IPS DF 6.9 (cell line): ENCODE data around the gene KCNG2.

Experiments used
- DNase-seq: peaks from one replicate; pipeline ENCODE4 v3.0.0-alpha.2; 2013; ENCODE audit warnings: low read depth, low spot score
- H3K27ac ChIP-seq: one replicate; pipeline ENCODE4 v1.5.1; 2013; ENCODE audit warnings: low read length, control low read depth
- H3K27me3 ChIP-seq: 2 replicates; pipeline ENCODE4 v1.6.1; 2013; ENCODE audit warnings: mild to moderate bottlenecking, low read length; ENCODE audit not compliant: control insufficient read depth, insufficient read depth
- H3K36me3 ChIP-seq: 2 replicates; pipeline ENCODE4 v1.6.1; 2013; ENCODE audit warnings: low read length; ENCODE audit not compliant: control insufficient read depth, insufficient read depth
- H3K4me1 ChIP-seq: 2 replicates; pipeline ENCODE4 v1.6.1; 2013; ENCODE audit warnings: low read length; ENCODE audit not compliant: control insufficient read depth, insufficient read depth
- H3K4me3 ChIP-seq: 2 replicates; pipeline ENCODE4 v1.5.1; 2013; ENCODE audit warnings: mild to moderate bottlenecking, low read length
- H3K9me3 ChIP-seq: 2 replicates; pipeline ENCODE4 v1.6.1; 2013; ENCODE audit warnings: low read length, inconsistent platforms; ENCODE audit not compliant: control insufficient read depth, insufficient read depth
- WGBS: extraction: QIAGEN DNeasy Blood & Tissue Kit; methylation state at CpG from one replicate; pipeline ENCODE4 v1.1.7; 2013; ENCODE audit warnings: mixed read lengths, missing lambda C conversion rate; ENCODE audit not compliant: insufficient read length, insufficient coverage; 5-methylcytosine and 5-hydroxymethylcytosine counted together

The KCNG2 gene

DNA sequence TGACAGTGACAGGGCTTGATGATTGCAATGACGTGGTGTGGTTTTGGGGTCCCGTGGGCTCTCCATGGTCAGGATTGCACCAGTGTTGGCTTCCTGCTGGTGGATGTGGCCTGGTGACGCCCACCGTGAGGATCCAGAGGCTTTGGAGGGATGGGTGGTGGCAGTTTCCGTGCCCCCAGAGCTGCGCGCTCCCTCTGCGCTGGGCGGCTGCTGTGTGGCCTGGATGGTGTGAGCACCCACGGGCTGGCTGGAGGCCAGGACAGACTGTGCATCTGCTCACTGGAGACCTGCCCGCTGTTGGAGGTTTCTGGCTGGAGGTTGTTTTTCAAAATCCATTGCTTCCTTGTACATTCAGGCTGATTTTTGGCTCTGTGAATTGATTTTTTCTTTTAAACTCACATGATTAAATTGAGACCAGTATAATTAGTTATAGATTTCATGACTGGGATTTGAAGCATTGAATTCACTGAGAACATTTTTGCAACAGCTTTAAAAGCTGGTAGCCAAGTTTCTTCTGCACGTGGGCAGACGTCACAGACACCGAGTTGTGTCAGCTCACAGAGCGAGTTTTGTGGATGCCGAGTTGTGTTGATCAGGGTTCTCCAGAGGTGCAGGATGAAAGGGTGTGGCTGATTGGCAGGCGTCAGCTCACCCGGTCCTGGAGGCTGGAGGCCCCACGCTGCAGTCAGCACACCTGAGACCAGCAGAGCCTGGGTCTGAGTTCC, 72.7 kb downstream of the KCNG2 start:
- no peak overlapping the region for H3K27ac ChIP-seq
- H3K36me3 ChIP-seq: no peaks in the 10 kb centered on the region
- no peaks in the 10 kb centered on the region for H3K27me3 ChIP-seq
- H3K4me3 ChIP-seq: no peak overlapping the region
- no CpG with 5 or more reads among the region's 19 CpGs for WGBS
- no peaks in the 10 kb centered on the region for H3K4me1 ChIP-seq
- DNase-seq: no peak
- no peaks in the 10 kb centered on the region for H3K9me3 ChIP-seq

DNA sequence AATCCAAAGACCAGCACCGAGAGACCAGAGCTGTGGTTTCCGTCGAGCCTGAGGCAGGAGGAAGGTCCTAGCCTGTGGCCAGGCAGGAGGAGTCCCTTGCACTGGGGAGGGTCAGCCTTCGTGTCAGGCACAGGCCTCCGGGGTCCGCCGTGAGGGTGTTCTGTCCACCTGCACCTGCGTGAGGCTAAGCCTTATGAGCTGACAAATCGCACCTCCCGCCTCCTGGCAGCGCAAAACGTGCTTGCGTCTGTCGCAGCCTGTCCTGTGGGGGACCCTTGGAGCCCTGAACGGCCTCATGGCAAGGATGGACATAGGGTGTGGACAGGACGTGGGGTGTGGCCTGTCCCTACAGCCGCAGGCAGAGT, 73.3 kb downstream of the KCNG2 start:
- no peaks in the 10 kb centered on the region; the same call in 1 of the 2 replicates for H3K4me1 ChIP-seq
- DNase-seq: no peak
- no CpG with 5 or more reads among the region's 17 CpGs for WGBS
- no peak overlapping the region for H3K27ac ChIP-seq
- no peaks in the 10 kb centered on the region for H3K36me3 ChIP-seq
- no peaks in the 10 kb centered on the region for H3K9me3 ChIP-seq
- H3K27me3 ChIP-seq: no peaks in the 10 kb centered on the region
- no peak overlapping the region for H3K4me3 ChIP-seq

GRCh38 chr18:79871481-79872091, 73.8 kb downstream of the KCNG2 start:
- WGBS: no CpG with 5 or more reads among the region's 33 CpGs
- Histone ChIP-seq H3K4me3 (no peak overlapping the region; the same call in 1 of the 2 replicates), H3K9me3 (no peaks in the 10 kb centered on the region), H3K36me3 (no peaks in the 10 kb centered on the region), H3K4me1 (no peaks in the 10 kb centered on the region; the same call in 1 of the 2 replicates), H3K27ac (no peak overlapping the region), H3K27me3 (no peaks in the 10 kb centered on the region)
- DNase-seq: no peak

- Histone ChIP-seq H3K27me3 (no peaks in the 10 kb centered on the region), H3K4me3 (no peak overlapping the region), H3K9me3 (no peaks in the 10 kb centered on the region), H3K4me1 (no peaks in the 10 kb centered on the region; the same call in 1 of the 2 replicates), H3K36me3 (no peaks in the 10 kb centered on the region), H3K27ac (no peak overlapping the region)
- DNase-seq: no peak
- no CpG with 5 or more reads among the region's 36 CpGs for WGBS
Observed at GRCh38 chr18:79872527-79873444, 75.0 kb downstream of the KCNG2 start.

GRCh38 chr18:79873449-79874110, 75.8 kb downstream of the KCNG2 start:
- no peak for DNase-seq
- Histone ChIP-seq H3K4me3 (no peak overlapping the region), H3K36me3 (no peaks in the 10 kb centered on the region), H3K9me3 (no peaks in the 10 kb centered on the region), H3K4me1 (no peaks in the 10 kb centered on the region; the same call in 1 of the 2 replicates), H3K27ac (no peak overlapping the region), H3K27me3 (no peaks in the 10 kb centered on the region)
- WGBS: no CpG with 5 or more reads among the region's 34 CpGs

- no peaks in the 10 kb centered on the region for H3K36me3 ChIP-seq
- no peak for DNase-seq
- no peak overlapping the region for H3K4me3 ChIP-seq
- H3K9me3 ChIP-seq: no peaks in the 10 kb centered on the region
- H3K4me1 ChIP-seq: no peaks in the 10 kb centered on the region; the same call in 1 of the 2 replicates
- WGBS: no CpG with 5 or more reads among the region's 24 CpGs
- H3K27me3 ChIP-seq: no peaks in the 10 kb centered on the region
- H3K27ac ChIP-seq: no peak overlapping the region
Observed at GRCh38 chr18:79874553-79875530, 77.1 kb downstream of the KCNG2 start.

DNA sequence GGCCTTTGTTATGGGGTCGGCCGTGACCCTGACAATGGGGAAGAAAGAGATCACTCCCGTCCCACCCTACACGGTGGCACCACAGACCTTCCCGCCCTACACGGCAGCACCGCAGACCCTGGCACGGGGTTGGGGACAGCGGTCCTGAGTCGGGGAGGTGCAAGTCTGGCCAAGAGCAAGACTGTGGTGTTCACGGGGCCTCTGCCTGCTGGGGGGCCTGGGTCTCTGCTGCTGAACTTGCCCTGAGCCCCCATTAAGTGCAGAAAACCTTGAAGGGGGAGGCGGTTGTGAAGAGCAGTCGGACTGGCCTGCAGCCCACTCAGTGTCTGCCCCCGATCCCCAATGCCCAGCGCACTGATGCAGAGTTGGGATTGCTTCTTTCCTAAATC, 77.8 kb downstream of the KCNG2 start:
- Histone ChIP-seq H3K36me3 (no peaks in the 10 kb centered on the region), H3K4me3 (no peak overlapping the region), H3K9me3 (no peaks in the 10 kb centered on the region), H3K27ac (no peak overlapping the region), H3K4me1 (no peaks in the 10 kb centered on the region; the same call in 1 of the 2 replicates), H3K27me3 (no peaks in the 10 kb centered on the region)
- DNase-seq: no peak
- WGBS: no CpG with 5 or more reads among the region's 15 CpGs

DNA sequence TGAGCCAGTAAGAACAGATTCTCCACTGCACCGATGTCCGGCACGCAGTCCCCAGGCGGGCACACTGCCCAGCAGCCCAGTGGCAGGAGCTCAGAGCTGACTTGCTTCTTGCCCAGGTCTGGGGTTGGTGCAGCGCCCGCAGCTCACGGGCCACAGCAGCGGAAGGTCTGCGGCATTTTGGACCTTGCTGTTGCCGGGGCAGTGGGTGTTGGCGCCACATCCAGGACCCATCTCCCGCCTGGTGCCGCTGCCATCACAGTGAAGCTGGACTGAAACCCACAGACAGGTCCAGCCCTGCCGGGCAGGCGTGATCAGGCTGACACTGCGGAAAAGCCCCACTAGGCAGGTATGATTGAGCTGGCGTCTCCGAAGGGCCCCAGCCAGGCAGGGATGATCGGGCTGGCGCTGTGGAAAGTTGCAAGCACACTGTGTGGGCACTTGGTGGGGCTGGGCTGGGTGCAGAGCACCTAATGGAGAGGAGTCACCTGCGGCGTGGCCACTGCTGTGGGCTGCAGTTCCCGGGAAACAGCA, 78.3 kb downstream of the KCNG2 start:
- Histone ChIP-seq H3K27ac (no peak overlapping the region), H3K4me1 (no peaks in the 10 kb centered on the region; the same call in 1 of the 2 replicates), H3K36me3 (no peaks in the 10 kb centered on the region), H3K9me3 (no peaks in the 10 kb centered on the region), H3K4me3 (no peak overlapping the region), H3K27me3 (no peaks in the 10 kb centered on the region)
- no CpG with 5 or more reads among the region's 23 CpGs for WGBS
- DNase-seq: no peak

DNA sequence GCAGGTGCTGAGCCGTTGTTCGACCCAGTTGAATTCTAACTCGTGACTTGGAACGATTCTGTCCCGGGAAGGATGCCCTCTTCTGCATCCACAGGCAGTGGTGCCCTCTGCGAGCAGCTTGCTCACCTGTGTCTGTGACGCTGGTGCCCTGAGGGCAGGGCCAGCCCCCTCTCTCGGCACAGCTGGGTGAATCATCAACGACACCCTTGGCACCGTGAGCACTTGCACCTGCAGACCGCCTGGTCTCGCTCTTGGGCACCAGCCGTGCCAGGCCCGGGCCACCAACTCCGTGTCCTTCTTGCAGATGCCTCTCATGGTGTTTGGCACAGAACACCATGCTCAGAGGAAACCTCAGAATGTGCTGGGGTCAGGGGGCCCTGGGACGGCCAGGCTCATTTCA, 78.8 kb downstream of the KCNG2 start:
- no peak overlapping the region for H3K27ac ChIP-seq
- H3K27me3 ChIP-seq: no peaks in the 10 kb centered on the region
- no peaks in the 10 kb centered on the region for H3K9me3 ChIP-seq
- DNase-seq: no peak
- WGBS: no CpG with 5 or more reads among the region's 16 CpGs
- no peaks in the 10 kb centered on the region; the same call in 1 of the 2 replicates for H3K4me1 ChIP-seq
- H3K36me3 ChIP-seq: no peaks in the 10 kb centered on the region
- H3K4me3 ChIP-seq: no peak overlapping the region
